Prostate gland (tissue), 2 donors: ENCODE results near the gene CSNK1A1.

Experiments
- CTCF ChIP-seq, 4 experiments: fragments of 200-600 bp in 2 of 4; fragments of 450-650 bp in 2 of 4; sonication (generic) in 2 of 4; IDR thresholded peaks; 1 replicate in 3 of 4; 2 replicates in 1 of 4; pipeline ENCODE4 v1.5.1; 2016 to 2019; ENCODE audit warnings: antibody characterized with exemption in 4 of 4, mild to moderate bottlenecking in 2 of 4, moderate library complexity in 2 of 4
- POLR2A ChIP-seq: fragments of 450-650 bp; IDR thresholded peaks from one replicate; pipeline ENCODE4 v1.6.1; 2016; ENCODE audit warnings: antibody characterized with exemption, mild to moderate bottlenecking
- POLR2AphosphoS5 ChIP-seq: sonication (generic); formaldehyde crosslinking; IDR thresholded peaks from one replicate; pipeline ENCODE4 v1.6.1; 2017; ENCODE audit warnings: antibody characterized with exemption

GRCh38 chr5:149447373-149448367 lies 103.6 kb downstream of the CSNK1A1 start:
- no peak for TF ChIP-seq CTCF (IDR thresholded peaks at IDR 0.05)
- TF ChIP-seq POLR2A = no peak
- TF ChIP-seq POLR2AphosphoS5 = no peak
